HepG2 (cell line): Measurements from ENCODE around the gene FAM3A. TPM values are rescaled to one million over a fixed set of nuclear protein-coding genes. Genes with fewer than 3 reads are reported as not detected.

Experiments
- ATAC-seq: fragments of 200-7000 bp; cut with Tn5 transposase; 3 replicates; pipeline ENCODE4 v1.9.1; 2020; ENCODE audit warnings: mild to moderate bottlenecking, moderate library complexity
- BruUV-seq: library from RNA; stranded (reverse); fragments of 400-500 nt; replicated peaks from 2 replicates; lab custom pipeline; 2021; lab: Mats Ljungman, UMichigan
- CTCF ChIA-PET: fragments of 300-600 bp; formaldehyde crosslinking; extraction: SDS; loops from one replicate; lab custom pipeline; 2021; ENCODE audit warnings: low total read pairs, inconsistent platforms, low intra/inter-chr PET ratio; lab: Yijun Ruan, JAX
- POLR2A ChIA-PET: fragments of 350-600 bp; sonication (Branson Sonifier 250); formaldehyde crosslinking; loops from one replicate; lab custom pipeline; 2020; ENCODE audit warnings: antibody characterized with exemption, inconsistent platforms; lab: Yijun Ruan, JAX
- DNase-seq: peaks from one replicate; pipeline ENCODE4 v3.0.0-alpha.2; 2015; ENCODE audit warnings: low spot score
- FAIRE-seq: peaks from 3 replicates; lab custom pipeline; 2011; peaks lifted over from hg19 to GRCh38; lab: Jason Lieb, UNC
- H2AFZ ChIP-seq: one replicate; pipeline ENCODE4 v1.6.1; 2011; ENCODE audit warnings: low read length, inconsistent platforms
- H3K27ac ChIP-seq: fragments of 300-600 bp; 3 replicates; pipeline ENCODE4 v1.8.0; 2011; ENCODE audit warnings: mixed run types, mild to moderate bottlenecking, mixed read lengths, low read length, inconsistent platforms; ENCODE audit not compliant: insufficient read depth; ENCODE audit errors: extremely low read length
- H3K27me3 ChIP-seq, 2 experiments: fragments of 200-600 bp in 1 of 2; 2 replicates in 1 of 2; 3 replicates in 1 of 2; pipeline versions ENCODE4 v1.6.0 to v1.8.0; 2011; ENCODE audit warnings: low read length in 2 of 2, mild to moderate bottlenecking in 2 of 2, moderate library complexity in 2 of 2, inconsistent platforms in 1 of 2; ENCODE audit not compliant: insufficient read depth in 2 of 2, control insufficient read depth in 1 of 2
- H3K36me3 ChIP-seq, 2 experiments: fragments of 200-600 bp in 1 of 2; replicated peaks in 1 of 2; 2 replicates in 1 of 2; 3 replicates in 1 of 2; pipeline versions ENCODE4 v1.5.1 to v1.8.0; 2011; ENCODE audit warnings: low read length in 2 of 2, inconsistent platforms in 1 of 2; ENCODE audit not compliant: insufficient read depth in 2 of 2, control insufficient read depth in 1 of 2
- H3K4me1 ChIP-seq: 2 replicates; pipeline ENCODE4 v1.5.1; 2012; ENCODE audit warnings: low read length, inconsistent platforms; ENCODE audit not compliant: insufficient read depth
- H3K4me2 ChIP-seq: 2 replicates; pipeline ENCODE4 v1.6.0; 2011; ENCODE audit warnings: low read depth, low read length, inconsistent platforms
- H3K4me3 ChIP-seq, 3 experiments: fragments of 200-600 bp in 1 of 3; sonication (generic), shearing (Covaris generic) in 1 of 3; replicated peaks in 1 of 3; 2 replicates each; pipeline ENCODE4 v1.5.1; 2011 to 2016; ENCODE audit warnings: low read length in 3 of 3, inconsistent platforms in 2 of 3, low read depth in 2 of 3, mild to moderate bottlenecking in 2 of 3, control low read depth in 1 of 3, mixed read lengths in 1 of 3; ENCODE audit not compliant: insufficient read depth in 1 of 3
- H3K79me2 ChIP-seq: one replicate; pipeline ENCODE4 v1.6.1; 2011; ENCODE audit warnings: low read length, inconsistent platforms; ENCODE audit not compliant: insufficient read depth
- H3K9ac ChIP-seq: 2 replicates; pipeline ENCODE4 v1.6.0; 2011; ENCODE audit warnings: mild to moderate bottlenecking, low read depth, low read length, inconsistent platforms; ENCODE audit not compliant: insufficient read depth
- H3K9me3 ChIP-seq: 2 replicates; pipeline ENCODE4 v1.5.1; 2012; ENCODE audit warnings: mild to moderate bottlenecking, low read length
- H4K20me1 ChIP-seq: 2 replicates; pipeline ENCODE4 v1.6.0; 2011; ENCODE audit warnings: inconsistent platforms, mild to moderate bottlenecking, low read length, moderate library complexity; ENCODE audit not compliant: insufficient read depth
- ATF5 ChIP-seq: sonication (generic); formaldehyde crosslinking; IDR thresholded peaks from 2 replicates; pipeline ENCODE4 v1.4.0; 2020; ENCODE audit warnings: mild to moderate bottlenecking, low read depth, missing genetic modification reagents
- CHCHD3 ChIP-seq: sonication (generic); formaldehyde crosslinking; IDR thresholded peaks from 2 replicates; pipeline ENCODE4 v1.8.0; 2022; ENCODE audit warnings: mild to moderate bottlenecking, missing genetic modification reagents, moderate library complexity
- NFE2L2 ChIP-seq: fragments of 150-350 bp; IDR thresholded peaks from 2 replicates; pipeline ENCODE4 v1.6.1; 2014; ENCODE audit warnings: low read length
- RARA ChIP-seq: IDR thresholded peaks from 2 replicates; pipeline ENCODE4 v1.6.1; 2016; ENCODE audit warnings: missing genetic modification reagents, missing compliant biosample characterization
- RBFOX2 ChIP-seq: fragments of 200-400 bp; formaldehyde crosslinking; IDR thresholded peaks from 2 replicates; pipeline ENCODE4 v1.6.1; 2017; ENCODE audit warnings: low read depth, mild to moderate bottlenecking, low read length
- TARDBP ChIP-seq: sonication (generic); formaldehyde crosslinking; IDR thresholded peaks from 2 replicates; pipeline ENCODE4 v1.8.0; 2022; ENCODE audit warnings: mild to moderate bottlenecking, missing genetic modification reagents
- ZFP36L2 ChIP-seq: sonication (generic); formaldehyde crosslinking; IDR thresholded peaks from 2 replicates; pipeline ENCODE4 v1.4.0; 2020; ENCODE audit warnings: missing genetic modification reagents
- ZNF331 ChIP-seq: sonication (generic); formaldehyde crosslinking; IDR thresholded peaks from 2 replicates; pipeline ENCODE4 v1.4.0; 2020; ENCODE audit warnings: missing genetic modification reagents
- ZSCAN25 ChIP-seq: sonication (generic); formaldehyde crosslinking; IDR thresholded peaks from 2 replicates; pipeline ENCODE4 v1.8.0; 2022; ENCODE audit warnings: mild to moderate bottlenecking, missing genetic modification reagents
- WGBS: methylation state at CpG from one replicate; pipeline ENCODE4 v1.1.6; 2017; ENCODE audit warnings: low lambda C conversion rate; 5-methylcytosine and 5-hydroxymethylcytosine counted together
- in situ Hi-C: cut with HindIII; loops from 2 replicates; pipeline ENCODE4 v1.10.0; 2017; ENCODE audit warnings: low pct_unique_long_range_greater_than_20kb; ENCODE audit not compliant: extremely low pct_ligation_motif_present
- intact Hi-C: fragments of 100-400 bp; cut with micrococcal nuclease; formaldehyde crosslinking; loops from one replicate; pipeline ENCODE4 v1.10.0; 2022; ENCODE audit not compliant: unreplicated experiment
- polyA plus RNA-seq, 8 experiments: library from polyadenylated mRNA; depleted of rRNA in 3 of 8; stranded (reverse) in 7 of 8; unstranded in 1 of 8; fragments of >200 nt; fragmentation: Illumina TruSeq in 4 of 8; extraction: Trizol in 4 of 8; gene quantifications; 2 replicates each; pipeline versions ENCODE4 v1.2.1 to v1.2.3, GENCODE V29; 2011 to 2016; ENCODE audit warnings: low read depth in 4 of 8, missing spikeins in 1 of 8, mixed read lengths in 1 of 8; ENCODE audit not compliant: insufficient read depth in 1 of 8
- total RNA-seq, 5 experiments: library from RNA; depleted of rRNA; stranded (reverse); fragments of >200 nt; fragmentation: Illumina TruSeq; extraction: Trizol; gene quantifications; 2 replicates each; pipeline ENCODE4 v1.2.3, GENCODE V29; 2016; ENCODE audit warnings: low read depth in 1 of 5
- TF ChIP-seq, protein P1 (sequence below): sonication (generic); formaldehyde crosslinking; IDR thresholded peaks from 2 replicates; pipeline ENCODE4 v1.4.0; 2020; ENCODE audit warnings: missing genetic modification reagents
- TF ChIP-seq, protein P2 (sequence below): IDR thresholded peaks from 2 replicates; pipeline ENCODE4 v1.6.1; 2016; ENCODE audit warnings: missing genetic modification reagents, missing compliant biosample characterization
- TF ChIP-seq, protein P3 (sequence below): sonication (generic); formaldehyde crosslinking; IDR thresholded peaks from 2 replicates; pipeline ENCODE4 v1.4.0; 2020; ENCODE audit warnings: low read depth, missing genetic modification reagents

FAM3A gene
- total and polyA plus RNA-seq, 2 of the 13 experiments (the other 11 are each of a cell fraction or from before 2014, with no cell fraction given) = 11.2 to 22.7 TPM

GRCh38 chrX:154540897-154541535, 25.0 kb upstream of the FAM3A start:
- 8% methylated on average over 5 of the region's 19 CpGs for WGBS
- in situ Hi-C loops = loop anchor here (25.0 kb wide), 1 partner anchor 129 kb away; the partner anchor contains the start of genes DNASE1L1 and TAFAZZIN
- H3K79me2 ChIP-seq = peaks cover 30% of the 10 kb centered on the region
- TF ChIP-seq ZNF331 (CRISPR knock-in tag) (peak; percentile 51; the same call in 1 of the 2 replicates), RBFOX2 (peak; percentile 40; the same call in 1 of the 2 replicates), ZFP36L2 (CRISPR knock-in tag) (no peak), CHCHD3 (CRISPR knock-in tag) (no peak), TARDBP (0 out of 2 replicates have a peak, but pooled peaks have one; percentile 52), NFE2L2 (peak; percentile 67; the same call in 1 of the 2 replicates), ZSCAN25 (CRISPR knock-in tag) (peak; percentile 21; the same call in 1 of the 2 replicates), ATF5 (CRISPR knock-in tag) (no peak), RARA (CRISPR knock-in tag) (peak; percentile 83)
- TF ChIP-seq, protein P1, sequence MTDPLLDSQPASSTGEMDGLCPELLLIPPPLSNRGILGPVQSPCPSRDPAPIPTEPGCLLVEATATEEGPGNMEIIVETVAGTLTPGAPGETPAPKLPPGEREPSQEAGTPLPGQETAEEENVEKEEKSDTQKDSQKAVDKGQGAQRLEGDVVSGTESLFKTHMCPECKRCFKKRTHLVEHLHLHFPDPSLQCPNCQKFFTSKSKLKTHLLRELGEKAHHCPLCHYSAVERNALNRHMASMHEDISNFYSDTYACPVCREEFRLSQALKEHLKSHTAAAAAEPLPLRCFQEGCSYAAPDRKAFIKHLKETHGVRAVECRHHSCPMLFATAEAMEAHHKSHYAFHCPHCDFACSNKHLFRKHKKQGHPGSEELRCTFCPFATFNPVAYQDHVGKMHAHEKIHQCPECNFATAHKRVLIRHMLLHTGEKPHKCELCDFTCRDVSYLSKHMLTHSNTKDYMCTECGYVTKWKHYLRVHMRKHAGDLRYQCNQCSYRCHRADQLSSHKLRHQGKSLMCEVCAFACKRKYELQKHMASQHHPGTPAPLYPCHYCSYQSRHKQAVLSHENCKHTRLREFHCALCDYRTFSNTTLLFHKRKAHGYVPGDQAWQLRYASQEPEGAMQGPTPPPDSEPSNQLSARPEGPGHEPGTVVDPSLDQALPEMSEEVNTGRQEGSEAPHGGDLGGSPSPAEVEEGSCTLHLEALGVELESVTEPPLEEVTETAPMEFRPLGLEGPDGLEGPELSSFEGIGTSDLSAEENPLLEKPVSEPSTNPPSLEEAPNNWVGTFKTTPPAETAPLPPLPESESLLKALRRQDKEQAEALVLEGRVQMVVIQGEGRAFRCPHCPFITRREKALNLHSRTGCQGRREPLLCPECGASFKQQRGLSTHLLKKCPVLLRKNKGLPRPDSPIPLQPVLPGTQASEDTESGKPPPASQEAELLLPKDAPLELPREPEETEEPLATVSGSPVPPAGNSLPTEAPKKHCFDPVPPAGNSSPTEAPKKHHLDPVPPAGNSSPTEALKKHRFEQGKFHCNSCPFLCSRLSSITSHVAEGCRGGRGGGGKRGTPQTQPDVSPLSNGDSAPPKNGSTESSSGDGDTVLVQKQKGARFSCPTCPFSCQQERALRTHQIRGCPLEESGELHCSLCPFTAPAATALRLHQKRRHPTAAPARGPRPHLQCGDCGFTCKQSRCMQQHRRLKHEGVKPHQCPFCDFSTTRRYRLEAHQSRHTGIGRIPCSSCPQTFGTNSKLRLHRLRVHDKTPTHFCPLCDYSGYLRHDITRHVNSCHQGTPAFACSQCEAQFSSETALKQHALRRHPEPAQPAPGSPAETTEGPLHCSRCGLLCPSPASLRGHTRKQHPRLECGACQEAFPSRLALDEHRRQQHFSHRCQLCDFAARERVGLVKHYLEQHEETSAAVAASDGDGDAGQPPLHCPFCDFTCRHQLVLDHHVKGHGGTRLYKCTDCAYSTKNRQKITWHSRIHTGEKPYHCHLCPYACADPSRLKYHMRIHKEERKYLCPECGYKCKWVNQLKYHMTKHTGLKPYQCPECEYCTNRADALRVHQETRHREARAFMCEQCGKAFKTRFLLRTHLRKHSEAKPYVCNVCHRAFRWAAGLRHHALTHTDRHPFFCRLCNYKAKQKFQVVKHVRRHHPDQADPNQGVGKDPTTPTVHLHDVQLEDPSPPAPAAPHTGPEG (CRISPR knock-in tag) = no peak
- TF ChIP-seq, protein P2, sequence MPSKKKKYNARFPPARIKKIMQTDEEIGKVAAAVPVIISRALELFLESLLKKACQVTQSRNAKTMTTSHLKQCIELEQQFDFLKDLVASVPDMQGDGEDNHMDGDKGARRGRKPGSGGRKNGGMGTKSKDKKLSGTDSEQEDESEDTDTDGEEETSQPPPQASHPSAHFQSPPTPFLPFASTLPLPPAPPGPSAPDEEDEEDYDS (CRISPR knock-in tag) = peak; percentile 64; the same call in 1 of the 2 replicates
- TF ChIP-seq, protein P3, sequence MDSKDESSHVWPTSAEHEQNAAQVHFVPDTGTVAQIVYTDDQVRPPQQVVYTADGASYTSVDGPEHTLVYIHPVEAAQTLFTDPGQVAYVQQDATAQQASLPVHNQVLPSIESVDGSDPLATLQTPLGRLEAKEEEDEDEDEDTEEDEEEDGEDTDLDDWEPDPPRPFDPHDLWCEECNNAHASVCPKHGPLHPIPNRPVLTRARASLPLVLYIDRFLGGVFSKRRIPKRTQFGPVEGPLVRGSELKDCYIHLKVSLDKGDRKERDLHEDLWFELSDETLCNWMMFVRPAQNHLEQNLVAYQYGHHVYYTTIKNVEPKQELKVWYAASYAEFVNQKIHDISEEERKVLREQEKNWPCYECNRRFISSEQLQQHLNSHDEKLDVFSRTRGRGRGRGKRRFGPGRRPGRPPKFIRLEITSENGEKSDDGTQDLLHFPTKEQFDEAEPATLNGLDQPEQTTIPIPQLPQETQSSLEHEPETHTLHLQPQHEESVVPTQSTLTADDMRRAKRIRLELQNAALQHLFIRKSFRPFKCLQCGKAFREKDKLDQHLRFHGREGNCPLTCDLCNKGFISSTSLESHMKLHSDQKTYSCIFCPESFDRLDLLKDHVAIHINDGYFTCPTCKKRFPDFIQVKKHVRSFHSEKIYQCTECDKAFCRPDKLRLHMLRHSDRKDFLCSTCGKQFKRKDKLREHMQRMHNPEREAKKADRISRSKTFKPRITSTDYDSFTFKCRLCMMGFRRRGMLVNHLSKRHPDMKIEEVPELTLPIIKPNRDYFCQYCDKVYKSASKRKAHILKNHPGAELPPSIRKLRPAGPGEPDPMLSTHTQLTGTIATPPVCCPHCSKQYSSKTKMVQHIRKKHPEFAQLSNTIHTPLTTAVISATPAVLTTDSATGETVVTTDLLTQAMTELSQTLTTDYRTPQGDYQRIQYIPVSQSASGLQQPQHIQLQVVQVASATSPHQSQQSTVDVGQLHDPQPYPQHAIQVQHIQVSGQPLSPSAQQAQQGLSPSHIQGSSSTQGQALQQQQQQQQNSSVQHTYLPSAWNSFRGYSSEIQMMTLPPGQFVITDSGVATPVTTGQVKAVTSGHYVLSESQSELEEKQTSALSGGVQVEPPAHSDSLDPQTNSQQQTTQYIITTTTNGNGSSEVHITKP (CRISPR knock-in tag) = 0 out of 2 replicates have a peak, but pooled peaks have one; percentile 49

More at GRCh38 chrX:154540897-154541535, 25.0 kb upstream of the FAM3A start:
- Histone ChIP-seq H3K27me3 (no peaks in the 10 kb centered on the region; a peak in 1 of 5 replicates), H3K4me3 (peak overlapping the region; percentile 54 to 78 (median 72); a peak in 5 of 6 replicates), H4K20me1 (0 out of 2 replicates have a peak, but pooled peaks cover 2% of the 10 kb centered on the region), H3K9ac (peak overlapping the region; percentile 96), H2AFZ (no peak overlapping the region), H3K9me3 (no peaks in the 10 kb centered on the region), H3K4me1 (peaks cover 66% of the 10 kb centered on the region), H3K27ac (peak overlapping the region; percentile 100), H3K36me3 (peaks cover 0 to 5% of the 10 kb centered on the region in 2 experiments; a peak in 1 of 5 replicates), H3K4me2 (peak overlapping the region; percentile 93)
- peak; percentile 99 for FAIRE-seq
- TSS peak; percentile 62 for BruUV-seq
- POLR2A ChIA-PET = interaction anchor here (1.1 to 4.0 kb wide), 10 partner anchors 12 to 171 kb away, joined by 3 to 38 read pairs (median 16); partner anchors contain the start of genes DNASE1L1, FAM3A, FLNA and RPL10
- intact Hi-C loops = no loop called here
- DNase-seq = peak; percentile 89
- peak; percentile 78 for ATAC-seq
- CTCF ChIA-PET = no interaction called here
